Measurements from ENCODE around the gene EFNA4. TPM values are rescaled to one million over a fixed set of nuclear protein-coding genes. Genes with fewer than 3 reads are reported as not detected.

Gene EFNA4
- total RNA-seq, 1 experiment from 2014 or later, result 8.0 TPM

GRCh38 chr1:155022927-155023236 lies 40.7 kb upstream of the EFNA4 start:
- Histone ChIP-seq H3K4me1 (ENCODE audit: control insufficient read depth, insufficient read depth, low read length) (peaks cover 7% of the 10 kb centered on the region), H3K36me3 (ENCODE audit: control insufficient read depth, insufficient read depth, low read length) (no peaks in the 10 kb centered on the region), H3K27ac (ENCODE audit: low read length) (no peak overlapping the region), H3K27me3 (ENCODE audit: control insufficient read depth, insufficient read depth, low read length) (no peaks in the 10 kb centered on the region), H3K9me3 (ENCODE audit: control insufficient read depth, insufficient read depth, low read depth, low read length) (no peaks in the 10 kb centered on the region), H3K4me3 (ENCODE audit: low read depth in 2 of 2, low read length in 2 of 2) (no peak overlapping the region)
- DNase-seq (ENCODE audit: low read depth, low spot score), result no peak
- no TSS peak for BruUV-seq (replicated peaks)
- intact Hi-C loops (cut with micrococcal nuclease; ENCODE audit: unreplicated experiment) (no loop called here), in situ Hi-C loops (cut with HindIII; ENCODE audit: low pct_unique_long_range_greater_than_20kb, low sequenced_read_pairs) (no loop called here)
- TF ChIP-seq POLR2AphosphoS5 (IDR thresholded peaks at IDR 0.05; ENCODE audit: low read depth, low read length) (no peak), SIN3A (IDR thresholded peaks at IDR 0.05; ENCODE audit: borderline replicate concordance, insufficient read depth, low read depth, low read length) (no peak), TCF7L2 (IDR thresholded peaks at IDR 0.05; ENCODE audit: low read depth, low read length) (no peak), CTCF (IDR thresholded peaks at IDR 0.05) (no peak)
- TF ChIP-seq, protein P1, sequence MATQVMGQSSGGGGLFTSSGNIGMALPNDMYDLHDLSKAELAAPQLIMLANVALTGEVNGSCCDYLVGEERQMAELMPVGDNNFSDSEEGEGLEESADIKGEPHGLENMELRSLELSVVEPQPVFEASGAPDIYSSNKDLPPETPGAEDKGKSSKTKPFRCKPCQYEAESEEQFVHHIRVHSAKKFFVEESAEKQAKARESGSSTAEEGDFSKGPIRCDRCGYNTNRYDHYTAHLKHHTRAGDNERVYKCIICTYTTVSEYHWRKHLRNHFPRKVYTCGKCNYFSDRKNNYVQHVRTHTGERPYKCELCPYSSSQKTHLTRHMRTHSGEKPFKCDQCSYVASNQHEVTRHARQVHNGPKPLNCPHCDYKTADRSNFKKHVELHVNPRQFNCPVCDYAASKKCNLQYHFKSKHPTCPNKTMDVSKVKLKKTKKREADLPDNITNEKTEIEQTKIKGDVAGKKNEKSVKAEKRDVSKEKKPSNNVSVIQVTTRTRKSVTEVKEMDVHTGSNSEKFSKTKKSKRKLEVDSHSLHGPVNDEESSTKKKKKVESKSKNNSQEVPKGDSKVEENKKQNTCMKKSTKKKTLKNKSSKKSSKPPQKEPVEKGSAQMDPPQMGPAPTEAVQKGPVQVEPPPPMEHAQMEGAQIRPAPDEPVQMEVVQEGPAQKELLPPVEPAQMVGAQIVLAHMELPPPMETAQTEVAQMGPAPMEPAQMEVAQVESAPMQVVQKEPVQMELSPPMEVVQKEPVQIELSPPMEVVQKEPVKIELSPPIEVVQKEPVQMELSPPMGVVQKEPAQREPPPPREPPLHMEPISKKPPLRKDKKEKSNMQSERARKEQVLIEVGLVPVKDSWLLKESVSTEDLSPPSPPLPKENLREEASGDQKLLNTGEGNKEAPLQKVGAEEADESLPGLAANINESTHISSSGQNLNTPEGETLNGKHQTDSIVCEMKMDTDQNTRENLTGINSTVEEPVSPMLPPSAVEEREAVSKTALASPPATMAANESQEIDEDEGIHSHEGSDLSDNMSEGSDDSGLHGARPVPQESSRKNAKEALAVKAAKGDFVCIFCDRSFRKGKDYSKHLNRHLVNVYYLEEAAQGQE (IDR thresholded peaks at IDR 0.05; ENCODE audit: insufficient read depth in 1 of 2, low read depth in 2 of 2, low read length in 1 of 2), result no peak
- ATAC-seq, result no peak
- POLR2A ChIA-PET, result no interaction called here
- CTCF ChIA-PET, result no interaction called here

DNA sequence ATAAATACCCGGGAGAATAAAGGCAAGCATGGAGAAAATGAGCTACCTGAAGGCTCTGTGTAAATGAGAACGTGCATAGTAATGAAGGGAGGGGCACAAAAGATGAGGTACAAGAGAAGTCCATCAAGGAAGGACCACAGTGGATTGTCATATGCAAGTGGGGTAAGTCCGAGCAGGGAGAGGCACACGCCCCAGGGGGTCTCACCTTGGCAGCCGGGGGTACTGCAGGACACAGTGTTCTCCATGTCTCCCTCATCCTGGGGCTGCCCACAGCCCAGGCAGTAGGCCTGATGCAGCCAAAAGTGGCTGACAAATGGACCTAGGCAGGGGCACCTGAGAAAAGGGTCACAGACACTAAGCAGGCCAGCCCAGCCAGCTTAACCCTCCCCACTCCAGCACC lies 39.9 kb upstream of the EFNA4 start:
- Histone ChIP-seq H3K27ac (ENCODE audit: low read length) (no peak overlapping the region), H3K27me3 (ENCODE audit: control insufficient read depth, insufficient read depth, low read length) (no peaks in the 10 kb centered on the region), H3K9me3 (ENCODE audit: control insufficient read depth, insufficient read depth, low read depth, low read length) (no peaks in the 10 kb centered on the region), H3K4me3 (ENCODE audit: low read depth in 2 of 2, low read length in 2 of 2) (no peak overlapping the region), H3K4me1 (ENCODE audit: control insufficient read depth, insufficient read depth, low read length) (peaks cover 2% of the 10 kb centered on the region; the same call in 1 of the 2 replicates), H3K36me3 (ENCODE audit: control insufficient read depth, insufficient read depth, low read length) (no peaks in the 10 kb centered on the region)
- TF ChIP-seq TCF7L2 (IDR thresholded peaks at IDR 0.05; ENCODE audit: low read depth, low read length), result no peak
- no peak for TF ChIP-seq CTCF (IDR thresholded peaks at IDR 0.05)
- TF ChIP-seq, protein P1 (IDR thresholded peaks at IDR 0.05; ENCODE audit: insufficient read depth in 1 of 2, low read depth in 2 of 2, low read length in 1 of 2), result no peak
- TF ChIP-seq POLR2AphosphoS5 (IDR thresholded peaks at IDR 0.05; ENCODE audit: low read depth, low read length), result no peak
- TF ChIP-seq SIN3A (IDR thresholded peaks at IDR 0.05; ENCODE audit: borderline replicate concordance, insufficient read depth, low read depth, low read length), result no peak
- no TSS peak for BruUV-seq (replicated peaks)
- DNase-seq (ENCODE audit: low read depth, low spot score) (no peak), ATAC-seq (no peak)
- CTCF ChIA-PET, result no interaction called here
- in situ Hi-C loops (cut with HindIII; ENCODE audit: low pct_unique_long_range_greater_than_20kb, low sequenced_read_pairs) (no loop called here), intact Hi-C loops (cut with micrococcal nuclease; ENCODE audit: unreplicated experiment) (no loop called here)
- POLR2A ChIA-PET, result no interaction called here
